Measurements from ENCODE around the gene PXDC1.
"Not testable (repeated sequence)": the region's sequence is repeated elsewhere in the genome, so short reads cannot be mapped to it uniquely, and the experiment has no call there.

The PXDC1 gene

DNA sequence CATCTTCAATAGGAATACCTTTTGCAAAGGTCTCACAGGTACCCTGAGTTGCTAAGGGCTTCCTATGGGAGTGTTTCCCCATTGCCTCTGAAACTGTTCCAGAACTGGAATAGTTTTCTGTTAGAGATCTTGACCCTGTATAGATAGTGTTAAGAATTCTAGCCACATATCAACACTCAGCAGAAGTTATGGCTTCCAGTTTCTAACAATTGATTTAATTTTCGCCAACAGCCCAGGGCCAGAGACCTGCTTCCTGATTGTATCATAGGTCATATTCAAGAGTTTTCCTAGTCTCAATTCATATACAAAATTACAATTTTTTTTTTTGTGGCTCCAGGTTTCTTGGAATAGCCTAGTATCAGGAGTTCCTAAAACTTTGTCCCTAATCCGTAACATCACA is 61.0 kb downstream of the PXDC1 start:
- H3K4me3 ChIP-seq (ENCODE audit: low read depth, low read length): no peak overlapping the region
- TF ChIP-seq, protein P1, sequence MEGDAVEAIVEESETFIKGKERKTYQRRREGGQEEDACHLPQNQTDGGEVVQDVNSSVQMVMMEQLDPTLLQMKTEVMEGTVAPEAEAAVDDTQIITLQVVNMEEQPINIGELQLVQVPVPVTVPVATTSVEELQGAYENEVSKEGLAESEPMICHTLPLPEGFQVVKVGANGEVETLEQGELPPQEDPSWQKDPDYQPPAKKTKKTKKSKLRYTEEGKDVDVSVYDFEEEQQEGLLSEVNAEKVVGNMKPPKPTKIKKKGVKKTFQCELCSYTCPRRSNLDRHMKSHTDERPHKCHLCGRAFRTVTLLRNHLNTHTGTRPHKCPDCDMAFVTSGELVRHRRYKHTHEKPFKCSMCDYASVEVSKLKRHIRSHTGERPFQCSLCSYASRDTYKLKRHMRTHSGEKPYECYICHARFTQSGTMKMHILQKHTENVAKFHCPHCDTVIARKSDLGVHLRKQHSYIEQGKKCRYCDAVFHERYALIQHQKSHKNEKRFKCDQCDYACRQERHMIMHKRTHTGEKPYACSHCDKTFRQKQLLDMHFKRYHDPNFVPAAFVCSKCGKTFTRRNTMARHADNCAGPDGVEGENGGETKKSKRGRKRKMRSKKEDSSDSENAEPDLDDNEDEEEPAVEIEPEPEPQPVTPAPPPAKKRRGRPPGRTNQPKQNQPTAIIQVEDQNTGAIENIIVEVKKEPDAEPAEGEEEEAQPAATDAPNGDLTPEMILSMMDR (IDR thresholded peaks at IDR 0.05; ENCODE audit: borderline replicate concordance, insufficient read depth, low read depth, low read length): no peak

DNA sequence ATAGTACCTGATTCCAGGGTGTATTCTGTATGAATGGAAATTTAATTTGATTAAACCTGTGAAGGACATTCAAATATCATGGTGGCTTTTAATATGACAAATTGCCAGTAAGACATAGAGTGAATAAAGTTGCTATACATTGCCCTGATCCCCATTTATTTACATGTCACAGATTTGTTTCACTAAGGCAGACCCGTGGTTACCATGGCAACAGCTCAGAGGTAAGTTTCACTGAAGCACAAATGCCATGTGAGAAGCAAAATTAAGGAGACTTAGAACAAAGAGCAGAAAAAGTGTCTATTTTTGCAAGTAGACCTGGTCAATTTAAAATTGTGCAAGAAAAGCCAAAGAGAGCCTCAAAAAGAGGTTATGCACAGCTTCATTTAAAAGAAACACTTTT is 63.7 kb downstream of the PXDC1 start:
- TF ChIP-seq, protein P1 (IDR thresholded peaks at IDR 0.05; ENCODE audit: borderline replicate concordance, insufficient read depth, low read depth, low read length): no peak
- H3K4me3 ChIP-seq (ENCODE audit: low read depth, low read length): no peak overlapping the region

DNA sequence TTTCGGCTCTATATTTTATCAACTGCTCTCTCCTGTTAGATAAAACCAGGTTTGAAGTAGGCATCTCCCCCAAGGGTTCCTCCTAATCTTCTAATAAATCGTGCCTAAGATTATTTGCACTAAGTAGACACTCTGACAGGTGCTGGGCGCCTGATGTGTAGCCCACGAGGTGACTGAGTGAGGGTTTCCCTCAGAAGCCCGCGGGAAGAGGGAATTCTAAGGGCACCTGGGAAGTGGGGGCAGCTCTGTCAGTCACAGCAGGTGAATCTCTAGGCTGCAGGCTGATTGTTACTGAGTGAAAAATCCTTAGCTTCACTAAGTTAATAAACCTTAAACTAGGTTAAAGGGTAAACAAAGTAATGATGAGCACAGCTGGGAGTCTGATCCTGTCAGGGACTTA is 68.2 kb downstream of the PXDC1 start:
- TF ChIP-seq, protein P1 (IDR thresholded peaks at IDR 0.05; ENCODE audit: borderline replicate concordance, insufficient read depth, low read depth, low read length): no peak

DNA sequence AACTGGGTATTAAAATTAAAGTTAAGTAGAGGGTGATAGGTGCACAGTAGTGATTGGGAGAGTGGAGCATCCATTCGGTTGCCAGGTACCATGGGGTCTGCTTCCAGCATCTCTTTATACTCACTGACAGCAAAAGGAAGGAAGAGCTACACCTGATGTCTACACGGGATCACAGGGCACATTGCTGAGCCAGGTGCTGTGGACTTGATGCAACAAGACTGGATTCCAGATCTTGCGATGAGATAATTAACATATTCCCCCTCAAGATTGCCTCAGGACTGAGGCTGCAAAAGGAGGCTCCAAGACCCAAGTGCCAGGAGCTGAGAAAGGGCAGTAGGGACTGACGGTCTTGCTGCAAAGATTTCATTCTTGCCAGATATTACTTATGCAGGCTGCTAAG is 72.6 kb downstream of the PXDC1 start:
- H3K4me3 ChIP-seq (ENCODE audit: low read depth, low read length): no peak overlapping the region
- TF ChIP-seq, protein P1 (IDR thresholded peaks at IDR 0.05; ENCODE audit: borderline replicate concordance, insufficient read depth, low read depth, low read length): no peak

More for the DNA sequence above, 68.2 kb downstream of the PXDC1 start:
- no peak overlapping the region for H3K4me3 ChIP-seq (ENCODE audit: low read depth, low read length)

DNA sequence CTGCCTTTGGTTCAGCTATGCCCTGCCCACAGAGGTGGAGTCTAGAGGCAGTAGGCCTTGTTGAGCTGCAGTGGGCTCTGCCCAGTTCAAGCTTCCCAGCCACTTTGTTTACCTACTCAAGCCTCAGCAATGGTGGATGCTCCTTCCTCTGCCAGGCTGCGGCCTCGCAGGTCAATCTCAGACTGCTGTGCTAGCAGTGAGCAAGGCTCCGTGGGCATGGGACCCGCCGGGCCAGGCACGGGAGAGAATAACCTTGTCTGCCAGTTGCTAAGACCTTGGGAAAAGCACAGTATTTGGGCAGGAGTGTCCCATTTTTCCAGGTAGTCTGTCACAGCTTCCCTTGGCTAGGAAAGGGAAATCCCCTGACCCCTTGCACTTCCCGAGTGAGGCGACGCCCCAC is 73.8 kb downstream of the PXDC1 start:
- not testable (repeated sequence) for H3K4me3 ChIP-seq (ENCODE audit: low read depth, low read length)

DNA sequence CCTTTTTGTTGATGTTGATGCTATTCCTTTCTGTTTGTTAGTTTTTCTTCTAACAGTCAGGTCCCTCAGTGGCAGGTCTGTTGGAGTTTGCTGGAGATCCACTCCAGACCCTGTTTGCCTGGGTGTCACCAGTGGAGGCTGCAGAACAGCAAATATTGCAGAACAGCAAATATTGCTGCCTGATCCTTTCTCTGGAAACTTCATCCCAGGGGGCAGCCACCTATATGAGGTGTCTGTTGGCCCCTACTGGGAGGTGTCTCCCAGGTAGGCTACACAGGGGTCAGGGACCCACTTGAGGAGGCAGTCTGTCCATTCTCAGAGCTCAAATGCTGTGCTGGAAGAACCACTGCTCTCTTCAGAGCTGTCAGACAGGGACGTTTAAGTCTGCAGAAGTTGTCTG is 74.2 kb downstream of the PXDC1 start:
- not testable (repeated sequence) for H3K4me3 ChIP-seq (ENCODE audit: low read depth, low read length)
